K562 (cell line): ENCODE results near the gene GPC1.

Experiments
- CREM ChIP-seq: IDR thresholded peaks from 2 replicates; pipeline ENCODE4 v1.6.1; 2014; ENCODE audit warnings: antibody characterized with exemption, low read depth
- HSF4 ChIP-seq: fragments of 250-450 bp; sonication (Bioruptor Pico); IDR thresholded peaks from 2 replicates; pipeline ENCODE4 v2.1.2; 2022; ENCODE audit warnings: mild to moderate bottlenecking, moderate library complexity, borderline replicate concordance
- L3MBTL2 ChIP-seq: fragments of 450-650 bp; IDR thresholded peaks from 2 replicates; pipeline ENCODE4 v1.6.1; 2016; ENCODE audit warnings: mild to moderate bottlenecking, moderate library complexity
- MXI1 ChIP-seq: IDR thresholded peaks from 2 replicates; pipeline ENCODE4 v1.6.1; 2011; ENCODE audit warnings: low read depth, mild to moderate bottlenecking, improper control_type of control experiment, low read length
- ZFPM2 ChIP-seq: fragments of 250-450 bp; sonication (Bioruptor Pico); IDR thresholded peaks from 2 replicates; pipeline ENCODE4 v1.5.1; 2022; ENCODE audit warnings: mild to moderate bottlenecking
- TF ChIP-seq, protein P1 (sequence below), 3 experiments: IDR thresholded peaks in 2 of 3; conservative IDR thresholded peaks in 1 of 3; 2 replicates each; pipeline ENCODE4 v1.5.1; 2011 to 2012; ENCODE audit warnings: low read length in 3 of 3, mild to moderate bottlenecking in 3 of 3, control low read depth in 2 of 3, improper control_type of control experiment in 1 of 3, inconsistent platforms in 1 of 3, low read depth in 1 of 3, mixed read lengths in 1 of 3, moderate library complexity in 1 of 3; ENCODE audit not compliant: insufficient read depth in 2 of 3
- TF ChIP-seq, protein P2 (sequence below): fragments of 250-450 bp; sonication (Bioruptor Pico); IDR thresholded peaks from 2 replicates; pipeline ENCODE4 v1.5.0; 2022; ENCODE audit warnings: mild to moderate bottlenecking

GRCh38 chr2:240405684-240406313, 29.7 kb upstream of the GPC1 start:
- TF ChIP-seq, protein P1, sequence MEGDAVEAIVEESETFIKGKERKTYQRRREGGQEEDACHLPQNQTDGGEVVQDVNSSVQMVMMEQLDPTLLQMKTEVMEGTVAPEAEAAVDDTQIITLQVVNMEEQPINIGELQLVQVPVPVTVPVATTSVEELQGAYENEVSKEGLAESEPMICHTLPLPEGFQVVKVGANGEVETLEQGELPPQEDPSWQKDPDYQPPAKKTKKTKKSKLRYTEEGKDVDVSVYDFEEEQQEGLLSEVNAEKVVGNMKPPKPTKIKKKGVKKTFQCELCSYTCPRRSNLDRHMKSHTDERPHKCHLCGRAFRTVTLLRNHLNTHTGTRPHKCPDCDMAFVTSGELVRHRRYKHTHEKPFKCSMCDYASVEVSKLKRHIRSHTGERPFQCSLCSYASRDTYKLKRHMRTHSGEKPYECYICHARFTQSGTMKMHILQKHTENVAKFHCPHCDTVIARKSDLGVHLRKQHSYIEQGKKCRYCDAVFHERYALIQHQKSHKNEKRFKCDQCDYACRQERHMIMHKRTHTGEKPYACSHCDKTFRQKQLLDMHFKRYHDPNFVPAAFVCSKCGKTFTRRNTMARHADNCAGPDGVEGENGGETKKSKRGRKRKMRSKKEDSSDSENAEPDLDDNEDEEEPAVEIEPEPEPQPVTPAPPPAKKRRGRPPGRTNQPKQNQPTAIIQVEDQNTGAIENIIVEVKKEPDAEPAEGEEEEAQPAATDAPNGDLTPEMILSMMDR (IDR thresholded peaks at IDR 0.05 in 2 of 3, conservative IDR thresholded peaks at IDR 0.05 in 1 of 3; ENCODE audit: insufficient read depth in 2 of 3, low read depth in 1 of 3, low read length in 3 of 3): no peak
- TF ChIP-seq CREM (no peak), MXI1 (no peak), ZFPM2 (CRISPR knock-in tag) (no peak), L3MBTL2 (no peak), HSF4 (CRISPR knock-in tag) (no peak)
- TF ChIP-seq, protein P2, sequence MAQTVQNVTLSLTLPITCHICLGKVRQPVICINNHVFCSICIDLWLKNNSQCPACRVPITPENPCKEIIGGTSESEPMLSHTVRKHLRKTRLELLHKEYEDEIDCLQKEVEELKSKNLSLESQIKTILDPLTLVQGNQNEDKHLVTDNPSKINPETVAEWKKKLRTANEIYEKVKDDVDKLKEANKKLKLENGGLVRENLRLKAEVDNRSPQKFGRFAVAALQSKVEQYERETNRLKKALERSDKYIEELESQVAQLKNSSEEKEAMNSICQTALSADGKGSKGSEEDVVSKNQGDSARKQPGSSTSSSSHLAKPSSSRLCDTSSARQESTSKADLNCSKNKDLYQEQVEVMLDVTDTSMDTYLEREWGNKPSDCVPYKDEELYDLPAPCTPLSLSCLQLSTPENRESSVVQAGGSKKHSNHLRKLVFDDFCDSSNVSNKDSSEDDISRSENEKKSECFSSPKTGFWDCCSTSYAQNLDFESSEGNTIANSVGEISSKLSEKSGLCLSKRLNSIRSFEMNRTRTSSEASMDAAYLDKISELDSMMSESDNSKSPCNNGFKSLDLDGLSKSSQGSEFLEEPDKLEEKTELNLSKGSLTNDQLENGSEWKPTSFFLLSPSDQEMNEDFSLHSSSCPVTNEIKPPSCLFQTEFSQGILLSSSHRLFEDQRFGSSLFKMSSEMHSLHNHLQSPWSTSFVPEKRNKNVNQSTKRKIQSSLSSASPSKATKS: no peak
